SKM-1 treated with dmso at 0.1 percent for 144 hours (cell line): ENCODE results near the gene ZNFX1.
"Not testable (repeated sequence)": the region's sequence is repeated elsewhere in the genome, so short reads cannot be mapped to it uniquely, and the experiment has no call there.

ENCODE experiments used
- DNase-seq: peaks from one replicate; lab custom pipeline; 2025; ENCODE audit not compliant: unreplicated experiment; lab: John Stamatoyannopoulos, UW

The ZNFX1 gene

GRCh38 chr20:49252556-49253350 lies 25.1 kb downstream of the ZNFX1 start:
- DNase-seq = no peak

- DNase-seq = no peak
These were observed 28.8 kb downstream of the ZNFX1 start for GRCh38 chr20:49248879-49249665.

GRCh38 chr20:49248301-49248700 lies 29.6 kb downstream of the ZNFX1 start:
- no peak for DNase-seq

- DNase-seq = no peak
These were observed 30.1 kb downstream of the ZNFX1 start for GRCh38 chr20:49247792-49248191.

- no peak for DNase-seq
These were observed 30.6 kb downstream of the ZNFX1 start for GRCh38 chr20:49247169-49247723.

- peak; percentile 33 for DNase-seq
These were observed 31.7 kb downstream of the ZNFX1 start for GRCh38 chr20:49245921-49246740.

GRCh38 chr20:49237531-49237930 lies 40.3 kb downstream of the ZNFX1 start:
- DNase-seq = no peak

- DNase-seq = no peak
These were observed 41.6 kb downstream of the ZNFX1 start for GRCh38 chr20:49236301-49236700.

GRCh38 chr20:49234831-49235230 lies 43.0 kb downstream of the ZNFX1 start:
- no peak for DNase-seq

GRCh38 chr20:49233226-49233625 lies 44.6 kb downstream of the ZNFX1 start:
- DNase-seq = no peak

- no peak for DNase-seq
These were observed 46.4 kb downstream of the ZNFX1 start for GRCh38 chr20:49231471-49231870.

- DNase-seq = peak; percentile 76
These were observed 47.2 kb downstream of the ZNFX1 start for GRCh38 chr20:49230561-49231133.

- DNase-seq = no peak
These were observed 47.8 kb downstream of the ZNFX1 start for GRCh38 chr20:49230021-49230420.

- no peak for DNase-seq
These were observed 48.5 kb downstream of the ZNFX1 start for GRCh38 chr20:49229381-49229780.

GRCh38 chr20:49228676-49229075 lies 49.2 kb downstream of the ZNFX1 start:
- DNase-seq = no peak

- DNase-seq = no peak
These were observed 52.0 kb downstream of the ZNFX1 start for GRCh38 chr20:49225896-49226295.

GRCh38 chr20:49219924-49220831 lies 57.7 kb downstream of the ZNFX1 start:
- no peak for DNase-seq

- DNase-seq = peak; percentile 95
These were observed 58.5 kb downstream of the ZNFX1 start, which contains the start of gene DDX27 for GRCh38 chr20:49219091-49219923. TSS of gene DDX27 (plus strand) at chr20:49219416. CDS start at chr20:49219449, 33 bp downstream.

GRCh38 chr20:49218739-49219090 lies 59.1 kb downstream of the ZNFX1 start:
- DNase-seq = not testable (repeated sequence)
